Adipocyte (in vitro differentiated cells): Measurements from ENCODE around the gene MNT.

Experiments
- DNase-seq: peaks from one replicate; pipeline ENCODE4 v3.0.0-alpha.2; 2015; ENCODE audit warnings: low read depth
- H3K27me3 ChIP-seq: replicated peaks from 2 replicates; pipeline ENCODE4 v1.7.0; 2013; ENCODE audit warnings: mild to moderate bottlenecking, low read length, moderate library complexity; ENCODE audit not compliant: control insufficient read depth, insufficient read depth
- H3K36me3 ChIP-seq: 2 replicates; pipeline ENCODE4 v1.7.0; 2013; ENCODE audit warnings: low read length, mild to moderate bottlenecking, moderate library complexity; ENCODE audit not compliant: control insufficient read depth, insufficient read depth, severe bottlenecking
- H3K4me1 ChIP-seq: 2 replicates; pipeline ENCODE4 v1.7.0; 2013; ENCODE audit warnings: mild to moderate bottlenecking, low read length, moderate library complexity; ENCODE audit not compliant: control insufficient read depth, insufficient read depth
- H3K4me3 ChIP-seq: 2 replicates; pipeline ENCODE4 v1.7.0; 2013; ENCODE audit warnings: mild to moderate bottlenecking, low read length, moderate library complexity
- H3K9ac ChIP-seq: 2 replicates; pipeline ENCODE4 v1.7.0; 2013; ENCODE audit warnings: mild to moderate bottlenecking, low read length, moderate library complexity
- H3K9me3 ChIP-seq: 2 replicates; pipeline ENCODE4 v1.7.0; 2013; ENCODE audit warnings: mild to moderate bottlenecking, low read length, moderate library complexity; ENCODE audit not compliant: control insufficient read depth

The MNT gene

GRCh38 chr17:2374549-2375285 lies 26.1 kb downstream of the MNT start:
- no peaks in the 10 kb centered on the region for H3K27me3 ChIP-seq
- H3K36me3 ChIP-seq = peaks cover 28% of the 10 kb centered on the region
- no peaks in the 10 kb centered on the region for H3K9me3 ChIP-seq
- H3K4me1 ChIP-seq = no peaks in the 10 kb centered on the region
- H3K4me3 ChIP-seq = no peak overlapping the region
- H3K9ac ChIP-seq = no peak overlapping the region
- DNase-seq = no peak

DNA sequence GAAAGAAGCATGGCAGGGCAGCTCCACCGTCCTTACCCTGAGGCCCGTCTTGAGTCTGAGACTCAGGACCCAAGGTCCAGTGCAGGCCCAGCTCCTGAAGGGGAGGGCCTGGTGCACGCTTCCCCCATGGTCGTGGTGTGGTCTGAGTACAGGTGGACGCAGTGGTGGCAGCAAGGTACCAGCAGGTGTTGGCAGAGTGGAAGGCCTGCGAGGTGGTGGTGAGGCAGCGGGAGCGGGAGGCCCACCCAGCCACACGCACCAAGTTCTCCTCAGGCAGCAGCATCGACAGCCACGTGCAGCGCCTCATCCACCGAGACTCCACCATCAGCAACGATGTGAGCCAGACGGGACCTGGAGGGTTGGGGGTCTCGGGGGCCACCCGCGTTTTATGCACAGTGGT lies 27.7 kb downstream of the MNT start:
- H3K9ac ChIP-seq = no peak overlapping the region
- H3K27me3 ChIP-seq = no peaks in the 10 kb centered on the region
- H3K36me3 ChIP-seq = peaks cover 16% of the 10 kb centered on the region
- no peaks in the 10 kb centered on the region for H3K4me1 ChIP-seq
- no peak overlapping the region for H3K4me3 ChIP-seq
- H3K9me3 ChIP-seq = no peaks in the 10 kb centered on the region
- DNase-seq = no peak

DNA sequence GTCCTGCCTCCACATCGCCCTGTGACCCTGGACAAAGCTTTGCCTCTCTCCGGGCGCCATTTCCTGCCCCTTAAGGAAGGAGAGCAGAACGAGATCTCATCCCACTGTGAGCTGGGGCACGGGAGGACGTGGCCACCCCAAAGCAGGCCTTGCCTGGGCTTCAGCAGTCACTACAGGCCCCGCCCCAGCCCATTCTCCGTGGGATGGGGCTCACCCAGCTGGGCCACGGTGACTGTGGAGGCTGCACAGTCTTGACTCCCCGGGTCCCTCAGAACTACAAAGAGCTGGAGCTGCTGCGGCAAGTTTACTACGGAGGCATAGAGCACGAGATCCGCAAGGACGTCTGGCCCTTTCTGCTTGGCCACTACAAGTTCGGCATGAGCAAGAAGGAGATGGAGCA lies 28.2 kb downstream of the MNT start:
- Histone ChIP-seq H3K9me3 (no peaks in the 10 kb centered on the region), H3K27me3 (no peaks in the 10 kb centered on the region), H3K4me3 (no peak overlapping the region), H3K36me3 (peaks cover 12% of the 10 kb centered on the region), H3K9ac (no peak overlapping the region), H3K4me1 (no peaks in the 10 kb centered on the region)
- no peak for DNase-seq

GRCh38 chr17:2372180-2372579 lies 28.7 kb downstream of the MNT start:
- H3K36me3 ChIP-seq = peaks cover 10% of the 10 kb centered on the region

DNA sequence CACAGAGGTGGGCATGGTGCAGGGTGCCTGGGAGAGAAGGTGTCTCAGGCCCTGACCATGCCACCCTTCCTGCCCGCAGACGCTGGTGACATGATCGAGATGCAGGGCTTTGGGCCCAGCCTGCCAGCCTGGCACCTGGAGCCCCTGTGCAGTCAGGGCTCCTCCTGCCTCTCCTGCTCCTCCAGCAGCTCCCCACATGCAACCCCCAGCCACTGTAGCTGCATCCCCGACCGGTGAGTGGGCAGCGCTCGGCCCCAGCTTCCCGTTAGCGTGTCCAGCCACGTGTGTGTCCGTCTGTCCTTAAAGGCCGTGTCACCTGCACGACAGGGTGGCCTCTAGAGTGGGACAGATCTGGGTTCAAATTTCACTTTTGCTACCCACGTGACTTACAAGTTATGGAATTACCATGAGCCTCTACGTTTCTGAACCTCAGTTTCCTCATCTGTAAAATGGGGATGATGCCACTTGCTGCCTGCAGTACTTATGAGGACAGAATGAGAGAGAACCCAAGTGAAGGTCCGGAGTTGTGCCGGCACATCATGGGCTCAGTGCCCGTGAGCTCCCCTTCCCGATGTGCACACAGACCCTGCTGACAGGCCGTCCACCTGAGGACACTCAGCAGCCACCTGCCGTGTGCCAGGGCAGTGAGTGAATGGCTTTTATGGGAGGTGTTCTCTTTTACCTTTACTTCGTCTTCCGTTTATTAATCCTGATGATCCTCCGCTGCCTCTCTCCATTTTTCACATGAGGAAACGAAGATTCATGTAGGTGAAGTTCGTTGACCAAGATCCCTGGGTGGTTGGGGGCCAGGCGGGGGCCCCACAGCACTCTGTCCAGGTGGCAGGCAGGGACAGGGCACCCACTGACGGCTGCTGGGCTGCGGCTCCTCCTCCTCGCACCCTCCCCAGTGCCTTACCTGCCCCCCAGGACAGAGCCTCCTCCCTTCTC lies 29.4 kb downstream of the MNT start:
- peaks cover 4% of the 10 kb centered on the region for H3K36me3 ChIP-seq
- no peak for DNase-seq

More at GRCh38 chr17:2372180-2372579, 28.7 kb downstream of the MNT start:
- H3K4me3 ChIP-seq = no peak overlapping the region
- DNase-seq = no peak
- no peaks in the 10 kb centered on the region for H3K9me3 ChIP-seq
- H3K4me1 ChIP-seq = no peaks in the 10 kb centered on the region
- H3K9ac ChIP-seq = no peak overlapping the region
- no peaks in the 10 kb centered on the region for H3K27me3 ChIP-seq

GRCh38 chr17:2370211-2370589 lies 30.7 kb downstream of the MNT start:
- no peak for DNase-seq
- Histone ChIP-seq H3K9me3 (no peaks in the 10 kb centered on the region), H3K27me3 (no peaks in the 10 kb centered on the region), H3K36me3 (peaks cover 8% of the 10 kb centered on the region), H3K9ac (no peak overlapping the region), H3K4me1 (no peaks in the 10 kb centered on the region), H3K4me3 (no peak overlapping the region)

More for the DNA sequence above, 29.4 kb downstream of the MNT start:
- Histone ChIP-seq H3K9ac (no peak overlapping the region), H3K9me3 (no peaks in the 10 kb centered on the region), H3K27me3 (no peaks in the 10 kb centered on the region), H3K4me3 (no peak overlapping the region), H3K4me1 (no peaks in the 10 kb centered on the region)

GRCh38 chr17:2369551-2370210 lies 31.2 kb downstream of the MNT start:
- DNase-seq = no peak
- Histone ChIP-seq H3K9ac (no peak overlapping the region), H3K4me3 (no peak overlapping the region), H3K36me3 (peaks cover 10% of the 10 kb centered on the region), H3K27me3 (no peaks in the 10 kb centered on the region), H3K4me1 (no peaks in the 10 kb centered on the region), H3K9me3 (no peaks in the 10 kb centered on the region)

DNA sequence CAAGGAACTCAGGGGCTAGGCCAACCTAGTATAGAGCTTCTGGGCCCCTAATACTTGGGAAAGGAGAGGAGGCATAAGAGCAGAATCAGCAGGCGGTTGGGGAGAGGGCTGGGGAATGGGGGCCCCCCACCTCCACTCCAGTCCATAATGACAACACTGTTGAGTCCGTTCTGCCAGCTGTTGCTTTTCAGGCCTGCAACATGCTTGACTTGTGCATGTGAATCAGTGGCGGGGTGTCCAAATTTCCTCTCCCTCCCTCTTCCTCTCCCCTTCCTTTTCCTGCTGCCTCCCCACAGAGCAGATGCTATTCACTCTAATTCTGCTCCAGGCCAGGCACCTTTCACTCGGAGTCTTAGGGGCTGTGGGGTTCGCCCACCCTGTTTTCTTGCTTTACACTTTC lies 31.8 kb downstream of the MNT start:
- Histone ChIP-seq H3K36me3 (peaks cover 10% of the 10 kb centered on the region), H3K9me3 (no peaks in the 10 kb centered on the region), H3K27me3 (no peaks in the 10 kb centered on the region), H3K4me1 (peaks cover 4% of the 10 kb centered on the region), H3K4me3 (no peak overlapping the region), H3K9ac (no peak overlapping the region)
- no peak for DNase-seq

DNA sequence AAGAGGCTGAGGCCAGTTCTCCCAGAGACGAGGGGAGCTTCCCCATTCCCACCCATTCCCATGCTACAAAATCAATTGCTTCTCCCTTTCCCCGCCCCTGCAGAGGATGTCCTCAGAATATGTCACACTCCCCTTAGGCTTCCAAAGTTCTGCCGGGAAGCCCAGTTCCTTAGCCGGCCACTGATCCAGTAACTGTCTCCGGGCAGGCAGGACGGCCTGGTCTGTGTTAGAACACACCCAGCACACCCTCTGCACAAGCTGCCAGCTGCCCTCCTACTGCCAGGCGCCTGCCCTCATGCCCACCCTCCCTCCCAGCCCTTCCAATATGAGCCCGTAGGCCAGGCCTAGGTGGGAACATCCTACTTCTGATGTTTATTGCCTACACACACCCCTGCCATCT lies 32.5 kb downstream of the MNT start:
- no peaks in the 10 kb centered on the region for H3K9me3 ChIP-seq
- no peak for DNase-seq
- H3K9ac ChIP-seq = no peak overlapping the region
- H3K4me1 ChIP-seq = peaks cover 9% of the 10 kb centered on the region
- peaks cover 14% of the 10 kb centered on the region for H3K36me3 ChIP-seq
- no peak overlapping the region for H3K4me3 ChIP-seq
- no peaks in the 10 kb centered on the region for H3K27me3 ChIP-seq

DNA sequence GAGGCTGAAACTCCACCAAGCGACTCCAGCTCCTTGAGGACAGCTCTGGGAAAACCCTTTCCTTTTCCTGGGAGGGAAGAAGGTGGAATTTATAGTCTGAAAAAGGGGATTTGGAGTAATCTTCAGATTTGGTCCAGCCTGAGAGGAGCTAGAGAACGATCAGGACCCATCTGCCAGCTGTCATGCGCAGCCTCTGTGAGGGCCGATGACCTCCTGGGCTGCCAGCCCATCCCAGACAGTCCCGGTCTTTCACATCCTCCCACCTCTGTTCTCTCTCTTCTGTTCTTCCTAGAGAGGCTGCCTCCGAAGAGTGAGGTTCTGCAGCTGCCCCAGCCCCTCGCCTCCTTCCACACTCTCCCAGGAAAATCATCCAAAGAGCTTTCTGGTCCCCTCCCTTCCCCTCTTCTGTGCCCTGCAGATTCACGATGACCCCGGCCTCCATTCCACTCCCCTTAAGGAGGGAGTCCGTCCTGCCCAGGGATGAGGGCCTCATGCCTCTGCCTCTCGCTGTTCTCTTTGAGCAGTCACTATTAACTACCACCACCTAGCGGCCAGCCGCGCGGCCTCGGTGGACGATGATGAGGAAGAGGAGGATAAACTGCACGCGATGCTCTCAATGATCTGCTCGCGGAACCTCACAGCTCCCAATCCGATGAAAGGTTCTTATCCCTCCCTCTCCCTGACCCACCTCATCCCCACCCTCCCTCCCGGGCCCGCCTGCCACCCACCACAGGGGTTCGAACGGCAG lies 33.9 kb downstream of the MNT start:
- no peaks in the 10 kb centered on the region for H3K9me3 ChIP-seq
- no peaks in the 10 kb centered on the region for H3K27me3 ChIP-seq
- H3K4me1 ChIP-seq = peaks cover 9% of the 10 kb centered on the region
- H3K36me3 ChIP-seq = peaks cover 20% of the 10 kb centered on the region
- H3K4me3 ChIP-seq = no peak overlapping the region
- no peak overlapping the region for H3K9ac ChIP-seq
- no peak for DNase-seq
